GM10248 (cell line): ENCODE data around the gene CHSY1.
"Not testable (repeated sequence)": the region's sequence is repeated elsewhere in the genome, so short reads cannot be mapped to it uniquely, and the experiment has no call there.

Experiments used
- CTCF ChIA-PET: fragments of 300-600 bp; sonication (Branson Sonifier 250); formaldehyde crosslinking; extraction: SDS; loops from one replicate; lab custom pipeline; 2021; ENCODE audit warnings: antibody characterized with exemption; lab: Yijun Ruan, JAX
- POLR2A ChIA-PET: fragments of 350-650 bp; sonication (Branson Sonifier 250); formaldehyde crosslinking; extraction: SDS; loops from one replicate; lab custom pipeline; 2020; ENCODE audit warnings: antibody characterized with exemption; lab: Yijun Ruan, JAX
- DNase-seq: peaks from one replicate; pipeline ENCODE4 v3.0.0; 2012; ENCODE audit errors: extremely low spot score
- CTCF ChIP-seq: IDR thresholded peaks from 2 replicates; pipeline ENCODE4 v1.5.1; 2012; ENCODE audit warnings: mild to moderate bottlenecking, low read depth; ENCODE audit errors: extremely low read depth, missing control alignments, control extremely low read depth

The CHSY1 gene

GRCh38 chr15:101216100-101216499 is 35.7 kb downstream of the CHSY1 start:
- ChIA-PET CTCF (interaction anchor here (1.0 to 3.8 kb wide), 4 partner anchors 10 to 25 kb away, joined by 3 to 13 read pairs (median 8); no protein-coding TSS in a partner anchor), POLR2A (no interaction called here)
- DNase-seq = no peak
- TF ChIP-seq CTCF = no peak

GRCh38 chr15:101215681-101216080 is 36.2 kb downstream of the CHSY1 start:
- ChIA-PET CTCF (interaction anchor here (1.6 to 3.8 kb wide), 3 partner anchors 10 to 20 kb away, joined by 7 to 13 read pairs (median 8); no protein-coding TSS in a partner anchor), POLR2A (no interaction called here)
- DNase-seq = no peak
- no peak for TF ChIP-seq CTCF

- CTCF ChIA-PET = interaction anchor here (3.8 kb wide), 1 partner anchor 12 kb away, joined by 13 read pairs; no protein-coding TSS in a partner anchor
- POLR2A ChIA-PET, DNase-seq: not testable (repeated sequence)
These were observed 37.3 kb downstream of the CHSY1 start for GRCh38 chr15:101214435-101215097.

GRCh38 chr15:101213570-101213969 is 38.3 kb downstream of the CHSY1 start:
- TF ChIP-seq CTCF = no peak
- ChIA-PET POLR2A (no interaction called here), CTCF (no interaction called here)
- DNase-seq = no peak

- TF ChIP-seq CTCF = no peak
- POLR2A ChIA-PET = no interaction called here
- CTCF ChIA-PET = no interaction called here
- DNase-seq = no peak
These were observed 38.7 kb downstream of the CHSY1 start for GRCh38 chr15:101213147-101213546.

- POLR2A ChIA-PET = no interaction called here
- no peak for DNase-seq
- TF ChIP-seq CTCF = no peak
- CTCF ChIA-PET = no interaction called here
These were observed 40.0 kb downstream of the CHSY1 start for GRCh38 chr15:101211897-101212296.

GRCh38 chr15:101210466-101210865 is 41.4 kb downstream of the CHSY1 start:
- TF ChIP-seq CTCF = no peak
- POLR2A ChIA-PET = no interaction called here
- DNase-seq = no peak
- CTCF ChIA-PET = interaction anchor here (1.1 to 2.1 kb wide), 2 partner anchors 11 to 45 kb away, joined by 4 to 6 read pairs; no protein-coding TSS in a partner anchor
